GM12878 (cell line): ENCODE data around the gene ROM1. TPM values are rescaled to one million over a fixed set of nuclear protein-coding genes. Genes with fewer than 3 reads are reported as not detected.

Experiments
- CBX5 ChIP-seq: sonication (generic); IDR thresholded peaks from 2 replicates; pipeline ENCODE4 v1.6.1; 2016; ENCODE audit warnings: low read depth, moderate library complexity, mild to moderate bottlenecking, inconsistent platforms
- CUX1 ChIP-seq: IDR thresholded peaks from 2 replicates; pipeline ENCODE4 v1.6.1; 2012; ENCODE audit warnings: improper control_type of control experiment, low read depth, low read length; ENCODE audit not compliant: insufficient replicate concordance
- DPF2 ChIP-seq: fragments of 450-650 bp; IDR thresholded peaks from 2 replicates; pipeline ENCODE4 v1.6.1; 2017; ENCODE audit warnings: mild to moderate bottlenecking
- EP300 ChIP-seq, 2 experiments: fragments of 150-350 bp in 1 of 2; IDR thresholded peaks; 2 replicates each; pipeline ENCODE4 v1.6.1; 2011 to 2012; ENCODE audit warnings: low read depth in 2 of 2, low read length in 2 of 2, borderline replicate concordance in 1 of 2, improper control_type of control experiment in 1 of 2, inconsistent platforms in 1 of 2; ENCODE audit not compliant: control insufficient read depth in 1 of 2
- FOXM1 ChIP-seq: IDR thresholded peaks from 2 replicates; pipeline ENCODE4 v1.6.1; 2012; ENCODE audit warnings: low read depth, mild to moderate bottlenecking, inconsistent platforms, low read length, moderate library complexity
- HDAC2 ChIP-seq: fragments of 200-600 bp; sonication (generic); IDR thresholded peaks from 2 replicates; pipeline ENCODE4 v1.6.1; 2017
- IKZF1 ChIP-seq: fragments of 450-650 bp; conservative IDR thresholded peaks from 2 replicates; pipeline ENCODE4 v1.6.1; 2017; ENCODE audit warnings: antibody characterized with exemption, mild to moderate bottlenecking
- KLF5 ChIP-seq: fragments of 450-650 bp; IDR thresholded peaks from 2 replicates; pipeline ENCODE4 v1.6.1; 2014; ENCODE audit warnings: mild to moderate bottlenecking; ENCODE audit not compliant: partially characterized antibody
- LARP7 ChIP-seq: fragments of 450-650 bp; IDR thresholded peaks from 2 replicates; pipeline ENCODE4 v1.6.1; 2017; ENCODE audit warnings: mild to moderate bottlenecking
- MLLT1 ChIP-seq: fragments of 450-650 bp; IDR thresholded peaks from 2 replicates; pipeline ENCODE4 v1.6.1; 2016; ENCODE audit warnings: mild to moderate bottlenecking
- MTA3 ChIP-seq: IDR thresholded peaks from 2 replicates; pipeline ENCODE4 v1.6.1; 2012; ENCODE audit warnings: low read length, inconsistent platforms, borderline replicate concordance
- PAX8 ChIP-seq: fragments of 450-650 bp; IDR thresholded peaks from 2 replicates; pipeline ENCODE4 v1.6.1; 2017; ENCODE audit warnings: mild to moderate bottlenecking, moderate library complexity
- PKNOX1 ChIP-seq: fragments of 450-650 bp; IDR thresholded peaks from 2 replicates; pipeline ENCODE4 v1.6.1; 2016; ENCODE audit warnings: mild to moderate bottlenecking
- PML ChIP-seq: IDR thresholded peaks from 2 replicates; pipeline ENCODE4 v1.6.1; 2012; ENCODE audit warnings: low read length, inconsistent platforms
- RELB ChIP-seq: fragments of 450-650 bp; IDR thresholded peaks from 2 replicates; pipeline ENCODE4 v1.6.1; 2017; ENCODE audit warnings: low read depth, mild to moderate bottlenecking, moderate library complexity
- SIX5 ChIP-seq: IDR thresholded peaks from 2 replicates; pipeline ENCODE4 v1.6.1; 2011; ENCODE audit warnings: mild to moderate bottlenecking, low read depth, low read length, moderate library complexity; ENCODE audit not compliant: severe bottlenecking
- STAT1 ChIP-seq: fragments of 450-650 bp; conservative IDR thresholded peaks from 2 replicates; pipeline ENCODE4 v1.6.1; 2014; ENCODE audit warnings: antibody characterized with exemption, mild to moderate bottlenecking
- TCF3 ChIP-seq: IDR thresholded peaks from 2 replicates; pipeline ENCODE4 v1.6.1; 2012; ENCODE audit warnings: low read depth, mild to moderate bottlenecking, low read length, borderline replicate concordance; ENCODE audit not compliant: insufficient read depth
- ZNF274 ChIP-seq: IDR thresholded peaks from one replicate; pipeline ENCODE4 v1.8.0; 2011; ENCODE audit not compliant: insufficient read length, insufficient read depth
- ZZZ3 ChIP-seq: IDR thresholded peaks from 2 replicates; pipeline ENCODE4 v1.6.1; 2011; ENCODE audit warnings: low read depth; ENCODE audit not compliant: control insufficient read depth, insufficient read length
- polyA plus RNA-seq, 11 experiments: library from polyadenylated mRNA; depleted of rRNA in 4 of 11; unstranded in 6 of 11; stranded (reverse) in 5 of 11; fragments of >200 nt; fragmentation: Nextera tagmentation in 4 of 11; fragmentation: Illumina TruSeq in 1 of 11; extraction: Ambion mirVana in 4 of 11; extraction: Trizol in 1 of 11; gene quantifications; 1 replicate in 1 of 11; 2 replicates in 10 of 11; pipeline versions ENCODE4 v1.2.1 to v1.2.3, GENCODE V29; 2011 to 2016; ENCODE audit warnings: inconsistent platforms in 2 of 11, missing spikeins in 2 of 11, low read depth in 1 of 11
- total RNA-seq, 4 experiments: library from RNA; depleted of rRNA in 3 of 4; stranded (reverse); fragments of >200 nt in 3 of 4; fragmentation: Illumina TruSeq in 1 of 4; extraction: Trizol in 1 of 4; gene quantifications; 2 replicates each; pipeline versions ENCODE4 v1.2.1 to v1.2.3, GENCODE V29; 2013 to 2021

Gene ROM1
- total and polyA plus RNA-seq, 10 of the 15 experiments (the other 5 are each of a cell fraction or from before 2014, with no cell fraction given) = 0.42 to 3.0 (median 1.1) TPM

GRCh38 chr11:62621567-62622470, 8.8 kb downstream of the ROM1 start, which contains the start of gene B3GAT3 (continued):
- TF ChIP-seq CUX1 (no peak), CBX5 (no peak; the same call in 1 of the 2 replicates), HDAC2 (no peak), ZZZ3 (no peak), PML (peak; percentile 46; the same call in 1 of the 2 replicates), LARP7 (peak; percentile 47; the same call in 1 of the 2 replicates), SIX5 (peak; percentile 20), KLF5 (no peak), STAT1 (no peak), RELB (0 out of 2 replicates have a peak, but pooled peaks have one; percentile 22), MTA3 (no peak), ZNF274 (no peak), IKZF1 (peak; percentile 88), MLLT1 (0 out of 2 replicates have a peak, but pooled peaks have one; percentile 23), DPF2 (peak; percentile 66; the same call in 1 of the 2 replicates), EP300 (IDR thresholded peaks at IDR 0.05; ENCODE audit: borderline replicate concordance in 1 of 2, control insufficient read depth in 1 of 2, low read depth in 2 of 2, low read length in 2 of 2) (peak in 1 of 2 experiments; percentile 27; a peak in 1 of 4 replicates), PKNOX1 (peak; percentile 72), PAX8 (no peak), FOXM1 (0 out of 2 replicates have a peak, but pooled peaks have one; percentile 26), TCF3 (peak; percentile 67; the same call in 1 of the 2 replicates)
